H1 (cell line): ENCODE results near the gene XPNPEP1. TPM values are rescaled to one million over a fixed set of nuclear protein-coding genes. Genes with fewer than 3 reads are reported as not detected.

Source experiments
- CBX8 ChIP-seq: fragments of 300-800, 300-1000 bp; sonication (generic); IDR thresholded peaks from 2 replicates; pipeline ENCODE4 v1.7.1; 2016; ENCODE audit warnings: low read depth, low read length, borderline replicate concordance
- CHD7 ChIP-seq: fragments of 300-600 bp; sonication (generic); IDR thresholded peaks from 2 replicates; pipeline ENCODE4 v1.7.1; 2012; ENCODE audit warnings: low read length, moderate library complexity, mild to moderate bottlenecking, inconsistent platforms; ENCODE audit not compliant: insufficient replicate concordance
- EGR1 ChIP-seq: IDR thresholded peaks from 2 replicates; pipeline ENCODE4 v1.6.1; 2011; ENCODE audit warnings: low read depth, low read length, borderline replicate concordance
- EP300 ChIP-seq, 2 experiments: IDR thresholded peaks; 1 replicate in 1 of 2; 2 replicates in 1 of 2; pipeline ENCODE4 v1.6.1; 2011 to 2012; ENCODE audit warnings: low read depth in 2 of 2, low read length in 2 of 2, mild to moderate bottlenecking in 2 of 2, borderline replicate concordance in 1 of 2, inconsistent platforms in 1 of 2, moderate library complexity in 1 of 2
- EZH2 ChIP-seq: fragments of 200-600 bp; sonication (generic); IDR thresholded peaks from 2 replicates; pipeline ENCODE4 v1.7.1; 2012; ENCODE audit warnings: low read depth, mild to moderate bottlenecking, moderate library complexity, low read length, inconsistent platforms; ENCODE audit not compliant: severe bottlenecking
- POLR2AphosphoS5 ChIP-seq: IDR thresholded peaks from 2 replicates; pipeline ENCODE4 v1.6.1; 2011; ENCODE audit warnings: low read depth, low read length
- SIX5 ChIP-seq: IDR thresholded peaks from 2 replicates; pipeline ENCODE4 v1.6.1; 2011; ENCODE audit warnings: mild to moderate bottlenecking, low read depth, low read length
- SP1 ChIP-seq: IDR thresholded peaks from 2 replicates; pipeline ENCODE4 v1.6.1; 2011; ENCODE audit warnings: low read depth, low read length
- SP2 ChIP-seq: IDR thresholded peaks from 2 replicates; pipeline ENCODE4 v1.6.1; 2012; ENCODE audit warnings: mild to moderate bottlenecking, low read length, inconsistent platforms
- TEAD4 ChIP-seq: IDR thresholded peaks from 2 replicates; pipeline ENCODE4 v1.6.1; 2012; ENCODE audit warnings: low read depth, low read length, inconsistent platforms, mixed read lengths
- USF2 ChIP-seq: IDR thresholded peaks from 2 replicates; pipeline ENCODE4 v1.6.1; 2011; ENCODE audit warnings: low read length, improper control_type of control experiment
- polyA plus RNA-seq, 7 experiments: library from polyadenylated mRNA; depleted of rRNA in 3 of 7; stranded (reverse) in 5 of 7; unstranded in 2 of 7; fragments of >200 nt in 5 of 7; fragments of 200-250 nt in 2 of 7; gene quantifications; 1 replicate in 5 of 7; 2 replicates in 1 of 7; 4 replicates in 1 of 7; pipeline versions ENCODE4 v1.2.1 to v1.2.3, GENCODE V29; 2011 to 2013; ENCODE audit warnings: missing spikeins in 2 of 7, mixed read lengths in 2 of 7
- total RNA-seq: library from RNA; stranded (reverse); fragmentation: NEBNext Ultra II Directional; extraction: Animal tissue kit (Norgen Biotek cat#: 25700); gene quantifications from 2 replicates; pipeline ENCODE4 v1.2.1, GENCODE V29; 2021

The XPNPEP1 gene
- total and polyA plus RNA-seq, 2 of the 8 experiments (the other 6 are each of a cell fraction or from before 2014, with no cell fraction given): 61.1 to 201 TPM

GRCh38 chr10:109964318-109964717, 41.0 kb upstream of the XPNPEP1 start (continued):
- TF ChIP-seq CHD7 (no peak), CBX8 (no peak), EGR1 (no peak), TEAD4 (no peak), SP1 (no peak), EZH2 (no peak), POLR2AphosphoS5 (no peak), SP2 (no peak), USF2 (no peak), SIX5 (no peak), EP300 (IDR thresholded peaks at IDR 0.05; ENCODE audit: borderline replicate concordance in 1 of 2, low read depth in 2 of 2, low read length in 2 of 2) (no peak)
